ENCODE measurements around the gene DCBLD1.
A peak's percentile ranks its signal among the peaks of the same experiment; 100 is the strongest.

Gene DCBLD1

GRCh38 chr6:117555262-117555849 lies 72.9 kb downstream of the DCBLD1 start:
- H3K4me3 ChIP-seq (ENCODE audit: low read depth, low read length) = no peak overlapping the region
- H2BK120ac ChIP-seq (ENCODE audit: insufficient read depth, low read length, poor library complexity) = no peak overlapping the region
- no peak overlapping the region for H4K91ac ChIP-seq (ENCODE audit: low read depth, low read length)
- H4K12ac ChIP-seq (ENCODE audit: low read depth, low read length) = no peak overlapping the region
- no peak overlapping the region for H3K4ac ChIP-seq (ENCODE audit: low read depth, low read length)
- H2BK12ac ChIP-seq (ENCODE audit: low read length) = no peak overlapping the region
- H4K8ac ChIP-seq (ENCODE audit: low read depth, low read length) = no peak overlapping the region
- no peak overlapping the region for H3K23ac ChIP-seq (ENCODE audit: low read length)
- no peaks in the 10 kb centered on the region for H3K9me3 ChIP-seq (ENCODE audit: insufficient read depth, low read depth, low read length)
- H3K27ac ChIP-seq (ENCODE audit: low read depth, low read length) = no peak overlapping the region
- H3K4me2 ChIP-seq (ENCODE audit: low read length) = no peak overlapping the region
- H3K79me2 ChIP-seq (ENCODE audit: control insufficient read depth, insufficient read depth, low read length, poor library complexity) = no peaks in the 10 kb centered on the region
- peaks cover 7 to 13% of the 10 kb centered on the region in 2 experiments for H3K4me1 ChIP-seq (ENCODE audit: control insufficient read depth in 1 of 2, insufficient read depth in 2 of 2, low read length in 2 of 2)
- DNase-seq = no peak
- H3K9ac ChIP-seq (ENCODE audit: low read length) = no peak overlapping the region
- H3K14ac ChIP-seq (ENCODE audit: low read length) = no peak overlapping the region
- H3K18ac ChIP-seq (ENCODE audit: low read length) = no peak overlapping the region
- no peak overlapping the region for H2AFZ ChIP-seq (ENCODE audit: insufficient read depth, low read length, poor library complexity)
- H3K27me3 ChIP-seq (ENCODE audit: insufficient read depth, low read length) = no peaks in the 10 kb centered on the region
- no CpG with 5 or more reads among the region's 3 CpGs for WGBS (ENCODE audit: extremely low coverage, insufficient coverage, insufficient read length)
- H2AK5ac ChIP-seq (ENCODE audit: low read length) = no peak overlapping the region
- H3K79me1 ChIP-seq (ENCODE audit: low read length) = peaks cover 9% of the 10 kb centered on the region
- peaks cover 0 to 7% of the 10 kb centered on the region in 2 experiments for H3K36me3 ChIP-seq (ENCODE audit: control insufficient read depth in 1 of 2, insufficient read depth in 2 of 2, low read length in 2 of 2)
- no peak overlapping the region for H2BK5ac ChIP-seq (ENCODE audit: low read depth, low read length, poor library complexity)

GRCh38 chr6:117555882-117556498 lies 73.5 kb downstream of the DCBLD1 start:
- H3K9me3 ChIP-seq (ENCODE audit: insufficient read depth, low read depth, low read length) = no peaks in the 10 kb centered on the region
- H2AFZ ChIP-seq (ENCODE audit: insufficient read depth, low read length, poor library complexity) = no peak overlapping the region
- no peak overlapping the region for H2BK5ac ChIP-seq (ENCODE audit: low read depth, low read length, poor library complexity)
- no peak overlapping the region for H3K27ac ChIP-seq (ENCODE audit: low read depth, low read length)
- DNase-seq = peak; percentile 30 to 86
- H3K14ac ChIP-seq (ENCODE audit: low read length) = no peak overlapping the region
- H3K23ac ChIP-seq (ENCODE audit: low read length) = no peak overlapping the region
- no peak overlapping the region for H2BK120ac ChIP-seq (ENCODE audit: insufficient read depth, low read length, poor library complexity)
- no peak overlapping the region for H3K4me3 ChIP-seq (ENCODE audit: low read depth, low read length)
- no peak overlapping the region for H2BK12ac ChIP-seq (ENCODE audit: low read length)
- H3K79me2 ChIP-seq (ENCODE audit: control insufficient read depth, insufficient read depth, low read length, poor library complexity) = no peaks in the 10 kb centered on the region
- no peak overlapping the region for H3K9ac ChIP-seq (ENCODE audit: low read length)
- no peaks in the 10 kb centered on the region for H3K27me3 ChIP-seq (ENCODE audit: insufficient read depth, low read length)
- peaks cover 5% of the 10 kb centered on the region for H3K79me1 ChIP-seq (ENCODE audit: low read length)
- H4K8ac ChIP-seq (ENCODE audit: low read depth, low read length) = no peak overlapping the region
- H4K91ac ChIP-seq (ENCODE audit: low read depth, low read length) = no peak overlapping the region
- no peak overlapping the region for H3K4me2 ChIP-seq (ENCODE audit: low read length)
- H3K4me1 ChIP-seq (ENCODE audit: control insufficient read depth in 1 of 2, insufficient read depth in 2 of 2, low read length in 2 of 2) = peaks cover 3 to 9% of the 10 kb centered on the region in 2 experiments
- peaks cover 0 to 7% of the 10 kb centered on the region in 2 experiments for H3K36me3 ChIP-seq (ENCODE audit: control insufficient read depth in 1 of 2, insufficient read depth in 2 of 2, low read length in 2 of 2)
- H4K12ac ChIP-seq (ENCODE audit: low read depth, low read length) = no peak overlapping the region
- no CpG with 5 or more reads among the region's 5 CpGs for WGBS (ENCODE audit: extremely low coverage, insufficient coverage, insufficient read length)
- H2AK5ac ChIP-seq (ENCODE audit: low read length) = no peak overlapping the region
- H3K18ac ChIP-seq (ENCODE audit: low read length) = no peak overlapping the region
- no peak overlapping the region for H3K4ac ChIP-seq (ENCODE audit: low read depth, low read length)

GRCh38 chr6:117557951-117558350 lies 75.5 kb downstream of the DCBLD1 start:
- no peak overlapping the region for H2BK5ac ChIP-seq (ENCODE audit: low read depth, low read length, poor library complexity)
- no peaks in the 10 kb centered on the region for H3K9me3 ChIP-seq (ENCODE audit: insufficient read depth, low read depth, low read length)
- no peak overlapping the region for H3K23ac ChIP-seq (ENCODE audit: low read length)
- no peak overlapping the region for H4K12ac ChIP-seq (ENCODE audit: low read depth, low read length)
- no peak overlapping the region for H2BK120ac ChIP-seq (ENCODE audit: insufficient read depth, low read length, poor library complexity)
- H3K9ac ChIP-seq (ENCODE audit: low read length) = no peak overlapping the region
- no peak overlapping the region for H3K14ac ChIP-seq (ENCODE audit: low read length)
- no peak overlapping the region for H4K8ac ChIP-seq (ENCODE audit: low read depth, low read length)
- peaks cover 0 to 9% of the 10 kb centered on the region in 2 experiments for H3K36me3 ChIP-seq (ENCODE audit: control insufficient read depth in 1 of 2, insufficient read depth in 2 of 2, low read length in 2 of 2)
- WGBS (ENCODE audit: extremely low coverage, insufficient coverage, insufficient read length) = no CpG with 5 or more reads among the region's 3 CpGs
- peaks cover 0 to under 1% of the 10 kb centered on the region in 2 experiments for H3K4me1 ChIP-seq (ENCODE audit: control insufficient read depth in 1 of 2, insufficient read depth in 2 of 2, low read length in 2 of 2)
- H3K4me3 ChIP-seq (ENCODE audit: low read depth, low read length) = no peak overlapping the region
- H2BK12ac ChIP-seq (ENCODE audit: low read length) = no peak overlapping the region
- H4K91ac ChIP-seq (ENCODE audit: low read depth, low read length) = no peak overlapping the region
- H2AFZ ChIP-seq (ENCODE audit: insufficient read depth, low read length, poor library complexity) = no peak overlapping the region
- H3K18ac ChIP-seq (ENCODE audit: low read length) = no peak overlapping the region
- no peaks in the 10 kb centered on the region for H3K79me1 ChIP-seq (ENCODE audit: low read length)
- no peak overlapping the region for H3K4ac ChIP-seq (ENCODE audit: low read depth, low read length)
- H3K4me2 ChIP-seq (ENCODE audit: low read length) = no peak overlapping the region
- no peaks in the 10 kb centered on the region for H3K27me3 ChIP-seq (ENCODE audit: insufficient read depth, low read length)
- H3K79me2 ChIP-seq (ENCODE audit: control insufficient read depth, insufficient read depth, low read length, poor library complexity) = no peaks in the 10 kb centered on the region
- no peak for DNase-seq
- no peak overlapping the region for H2AK5ac ChIP-seq (ENCODE audit: low read length)
- H3K27ac ChIP-seq (ENCODE audit: low read depth, low read length) = no peak overlapping the region

- no peak overlapping the region for H4K8ac ChIP-seq (ENCODE audit: low read depth, low read length)
- H4K12ac ChIP-seq (ENCODE audit: low read depth, low read length) = no peak overlapping the region
- no peak overlapping the region for H3K23ac ChIP-seq (ENCODE audit: low read length)
- H2BK120ac ChIP-seq (ENCODE audit: insufficient read depth, low read length, poor library complexity) = no peak overlapping the region
- no CpG with 5 or more reads among the region's 4 CpGs for WGBS (ENCODE audit: extremely low coverage, insufficient coverage, insufficient read length)
- no peak overlapping the region for H3K27ac ChIP-seq (ENCODE audit: low read depth, low read length)
- H3K79me2 ChIP-seq (ENCODE audit: control insufficient read depth, insufficient read depth, low read length, poor library complexity) = no peaks in the 10 kb centered on the region
- no peaks in the 10 kb centered on the region for H3K27me3 ChIP-seq (ENCODE audit: insufficient read depth, low read length)
- no peak overlapping the region for H2AFZ ChIP-seq (ENCODE audit: insufficient read depth, low read length, poor library complexity)
- no peak overlapping the region for H3K14ac ChIP-seq (ENCODE audit: low read length)
- H2AK5ac ChIP-seq (ENCODE audit: low read length) = no peak overlapping the region
- no peak overlapping the region for H3K18ac ChIP-seq (ENCODE audit: low read length)
- no peak for DNase-seq
- no peak overlapping the region for H3K4me3 ChIP-seq (ENCODE audit: low read depth, low read length)
- H3K9me3 ChIP-seq (ENCODE audit: insufficient read depth, low read depth, low read length) = no peaks in the 10 kb centered on the region
- no peak overlapping the region for H2BK5ac ChIP-seq (ENCODE audit: low read depth, low read length, poor library complexity)
- H3K79me1 ChIP-seq (ENCODE audit: low read length) = no peaks in the 10 kb centered on the region
- H3K4ac ChIP-seq (ENCODE audit: low read depth, low read length) = no peak overlapping the region
- H3K9ac ChIP-seq (ENCODE audit: low read length) = no peak overlapping the region
- H3K4me1 ChIP-seq (ENCODE audit: control insufficient read depth in 1 of 2, insufficient read depth in 2 of 2, low read length in 2 of 2) = no peaks in the 10 kb centered on the region
- no peak overlapping the region for H2BK12ac ChIP-seq (ENCODE audit: low read length)
- H3K36me3 ChIP-seq (ENCODE audit: control insufficient read depth in 1 of 2, insufficient read depth in 2 of 2, low read length in 2 of 2) = peaks cover 0 to 10% of the 10 kb centered on the region in 2 experiments
- no peak overlapping the region for H4K91ac ChIP-seq (ENCODE audit: low read depth, low read length)
- H3K4me2 ChIP-seq (ENCODE audit: low read length) = no peak overlapping the region
These were observed 76.3 kb downstream of the DCBLD1 start for GRCh38 chr6:117558818-117559217.
